H1 (cell line): ENCODE results near the gene RTEL1. TPM values are rescaled to one million over a fixed set of nuclear protein-coding genes. Genes with fewer than 3 reads are reported as not detected.

Experiments used
- KDM5A ChIP-seq: fragments of 200-600 bp; IDR thresholded peaks from 2 replicates; pipeline ENCODE4 v1.7.1; 2012; ENCODE audit warnings: mild to moderate bottlenecking, low read length, inconsistent platforms, mixed read lengths
- RXRA ChIP-seq: IDR thresholded peaks from 2 replicates; pipeline ENCODE4 v1.6.1; 2011; ENCODE audit warnings: low read depth, mild to moderate bottlenecking, low read length, moderate library complexity; ENCODE audit not compliant: insufficient read depth
- SAP30 ChIP-seq: fragments of 300-600 bp; sonication (generic); IDR thresholded peaks from 2 replicates; pipeline ENCODE4 v1.7.1; 2012; ENCODE audit warnings: low read length, moderate library complexity, mild to moderate bottlenecking, inconsistent platforms; ENCODE audit not compliant: insufficient read depth, insufficient replicate concordance
- polyA plus RNA-seq, 7 experiments: library from polyadenylated mRNA; depleted of rRNA in 3 of 7; stranded (reverse) in 5 of 7; unstranded in 2 of 7; fragments of >200 nt in 5 of 7; fragments of 200-250 nt in 2 of 7; gene quantifications; 1 replicate in 5 of 7; 2 replicates in 1 of 7; 4 replicates in 1 of 7; pipeline versions ENCODE4 v1.2.1 to v1.2.3, GENCODE V29; 2011 to 2013; ENCODE audit warnings: missing spikeins in 2 of 7, mixed read lengths in 2 of 7
- total RNA-seq: library from RNA; stranded (reverse); fragmentation: NEBNext Ultra II Directional; extraction: Animal tissue kit (Norgen Biotek cat#: 25700); gene quantifications from 2 replicates; pipeline ENCODE4 v1.2.1, GENCODE V29; 2021

RTEL1 gene
- total and polyA plus RNA-seq, 2 of the 8 experiments (the other 6 are each of a cell fraction or from before 2014, with no cell fraction given): 16.2 to 37.1 TPM

GRCh38 chr20:63734111-63734945 lies 76.2 kb downstream of the RTEL1 start (continued):
- TF ChIP-seq SAP30 (no peak), KDM5A (no peak), RXRA (no peak)
